ENCODE data around the gene GMPPA. TPM values are rescaled to one million over a fixed set of nuclear protein-coding genes. Genes with fewer than 3 reads are reported as not detected.
A peak's percentile ranks its signal among the peaks of the same experiment; 100 is the strongest.

Gene GMPPA
- total and polyA plus RNA-seq, 9 of the 15 experiments (the other 6 are each of a cell fraction or from before 2014, with no cell fraction given) = 7.0 to 101 (median 66.7) TPM

DNA sequence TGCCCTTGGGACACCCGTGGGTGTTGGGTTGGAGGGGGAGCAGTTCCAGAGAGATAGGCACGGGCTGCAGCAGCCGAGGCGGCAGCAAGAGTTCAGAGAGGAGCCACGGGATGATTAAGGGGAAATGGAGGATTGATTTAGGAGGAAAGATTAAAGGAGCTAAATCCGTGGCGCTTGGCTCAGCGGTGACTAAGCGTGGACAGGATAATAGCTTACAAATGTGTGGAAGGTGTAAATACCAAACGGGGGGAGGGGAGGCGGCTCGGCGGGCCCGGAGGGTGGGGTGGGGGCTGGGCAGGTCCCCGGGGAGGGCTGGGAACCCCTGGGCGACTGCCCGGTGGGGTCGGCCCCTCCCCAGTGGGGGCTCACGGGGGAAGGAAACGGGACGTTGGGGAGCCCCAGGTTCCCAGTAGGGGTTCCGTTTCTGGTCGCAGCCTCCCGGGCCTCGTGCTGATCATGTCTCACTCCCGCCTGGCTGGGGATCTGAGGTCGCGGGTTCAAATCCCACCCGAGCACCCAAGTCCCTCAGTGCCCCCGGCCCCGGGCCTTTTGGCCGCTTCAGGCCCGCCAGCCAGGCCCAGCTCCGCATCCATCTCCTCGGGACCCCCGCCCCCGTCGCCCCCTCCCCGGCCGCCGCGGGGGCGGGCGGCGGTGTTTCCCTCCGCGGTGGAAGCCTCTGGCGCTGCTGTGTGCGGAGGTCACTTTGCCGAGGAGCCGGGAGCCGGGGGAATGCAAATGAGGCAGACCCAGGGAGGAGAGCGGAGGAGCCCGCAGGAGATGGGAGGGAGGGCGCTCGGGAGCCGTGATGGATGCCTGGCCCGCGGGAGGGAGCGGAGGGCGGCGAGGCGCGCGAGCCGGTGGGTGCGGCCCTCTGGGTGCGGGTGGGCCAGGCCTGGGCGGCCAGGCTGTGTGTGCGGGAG lies 23.7 kb downstream of the GMPPA start (continued):
- TF ChIP-seq, protein P1, sequence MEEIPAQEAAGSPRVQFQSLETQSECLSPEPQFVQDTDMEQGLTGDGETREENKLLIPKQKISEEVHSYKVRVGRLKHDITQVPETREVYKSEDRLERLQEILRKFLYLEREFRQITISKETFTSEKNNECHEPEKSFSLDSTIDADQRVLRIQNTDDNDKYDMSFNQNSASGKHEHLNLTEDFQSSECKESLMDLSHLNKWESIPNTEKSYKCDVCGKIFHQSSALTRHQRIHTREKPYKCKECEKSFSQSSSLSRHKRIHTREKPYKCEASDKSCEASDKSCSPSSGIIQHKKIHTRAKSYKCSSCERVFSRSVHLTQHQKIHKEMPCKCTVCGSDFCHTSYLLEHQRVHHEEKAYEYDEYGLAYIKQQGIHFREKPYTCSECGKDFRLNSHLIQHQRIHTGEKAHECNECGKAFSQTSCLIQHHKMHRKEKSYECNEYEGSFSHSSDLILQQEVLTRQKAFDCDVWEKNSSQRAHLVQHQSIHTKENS (CRISPR knock-in tag; IDR thresholded peaks at IDR 0.05) = no peak
- TF ChIP-seq JUND (IDR thresholded peaks at IDR 0.05; ENCODE audit: borderline replicate concordance, low read depth, low read length) (peak; percentile 74), JUND (tag; IDR thresholded peaks at IDR 0.05; ENCODE audit: borderline replicate concordance, low read depth, low read length) (no peak; the same call in 2 of the 3 replicates), ZKSCAN8 (CRISPR knock-in tag; IDR thresholded peaks at IDR 0.05) (no peak), LEF1 (IDR thresholded peaks at IDR 0.05) (peak; percentile 75; the same call in 1 of the 2 replicates), RBM17 (IDR thresholded peaks at IDR 0.05; ENCODE audit: borderline replicate concordance, low read depth, low read length) (no peak), ZNF140 (CRISPR knock-in tag; IDR thresholded peaks at IDR 0.05) (no peak), MXI1 (IDR thresholded peaks at IDR 0.05; ENCODE audit: low read depth, low read length) (no peak), YY1 (IDR thresholded peaks at IDR 0.05; ENCODE audit: borderline replicate concordance in 1 of 3, control insufficient read depth in 1 of 3, extremely low read depth in 1 of 3, insufficient read depth in 3 of 3, insufficient read length in 1 of 3, insufficient replicate concordance in 2 of 3, low read depth in 1 of 3, low read length in 2 of 3) (peak in 1 of 3 experiments; percentile 52), SIRT6 (IDR thresholded peaks at IDR 0.05; ENCODE audit: low read depth, low read length) (no peak), ZNF124 (CRISPR knock-in tag; IDR thresholded peaks at IDR 0.05) (no peak), ZNF239 (CRISPR knock-in tag; IDR thresholded peaks at IDR 0.05) (no peak), HEY1 (CRISPR knock-in tag; IDR thresholded peaks at IDR 0.05; ENCODE audit: borderline replicate concordance) (no peak), RUNX1 (IDR thresholded peaks at IDR 0.05; ENCODE audit: low read depth) (no peak), MEIS2 (IDR thresholded peaks at IDR 0.05; ENCODE audit: partially characterized antibody) (peak; percentile 83)

Data from K562 (cell line).